OCI-LY1 (cell line): ENCODE measurements around the gene SMARCC1.
A peak's percentile ranks its signal among the peaks of the same experiment; 100 is the strongest.

ENCODE experiments used
- H2AFZ ChIP-seq: fragments of 200-600 bp; sonication (generic), shearing (Covaris generic); 2 replicates; pipeline ENCODE4 v1.6.0; 2014; ENCODE audit warnings: antibody characterized with exemption, mild to moderate bottlenecking, low read length
- H3F3A ChIP-seq: fragments of 200-600 bp; sonication (generic), shearing (Covaris generic); 2 replicates; pipeline ENCODE4 v1.6.0; 2014; ENCODE audit warnings: mild to moderate bottlenecking, antibody characterized with exemption, low read length, moderate library complexity; ENCODE audit not compliant: insufficient read depth
- H3K27ac ChIP-seq: fragments of 200-600 bp; sonication (generic); 2 replicates; pipeline ENCODE4 v1.5.1; 2014; ENCODE audit warnings: low read length, mixed run types, mild to moderate bottlenecking, low read depth; ENCODE audit not compliant: poor library complexity, severe bottlenecking
- H3K27me3 ChIP-seq: fragments of 200-600 bp; sonication (generic); 2 replicates; pipeline ENCODE4 v1.6.0; 2014; ENCODE audit warnings: antibody characterized with exemption, mild to moderate bottlenecking, low read length, moderate library complexity; ENCODE audit not compliant: insufficient read depth
- H3K36me3 ChIP-seq: fragments of 200-600 bp; sonication (generic); 2 replicates; pipeline ENCODE4 v1.6.1; 2014; ENCODE audit warnings: mild to moderate bottlenecking, antibody characterized with exemption, low read length, moderate library complexity, mixed read lengths; ENCODE audit not compliant: insufficient read depth
- H3K4me1 ChIP-seq: fragments of 200-600 bp; sonication (generic); 2 replicates; pipeline ENCODE4 v1.5.1; 2014; ENCODE audit warnings: mild to moderate bottlenecking, low read length, moderate library complexity; ENCODE audit not compliant: insufficient read depth, severe bottlenecking
- H3K4me2 ChIP-seq: fragments of 200-600 bp; sonication (generic), shearing (Covaris generic); 2 replicates; pipeline ENCODE4 v1.6.1; 2014; ENCODE audit warnings: low read length
- H3K4me3 ChIP-seq: fragments of 200-600 bp; sonication (generic); 2 replicates; pipeline ENCODE4 v1.5.1; 2014; ENCODE audit warnings: low read length, low read depth, mild to moderate bottlenecking, mixed read lengths; ENCODE audit not compliant: poor library complexity, severe bottlenecking
- H3K79me2 ChIP-seq: fragments of 200-600 bp; shearing (Covaris generic); 2 replicates; pipeline ENCODE4 v1.6.1; 2016; ENCODE audit warnings: mixed run types, low read length, mixed read lengths; ENCODE audit not compliant: insufficient read depth
- H3K9ac ChIP-seq: fragments of 200-600 bp; sonication (generic), shearing (Covaris generic); 2 replicates; pipeline ENCODE4 v1.6.1; 2014; ENCODE audit warnings: mild to moderate bottlenecking, low read length, mixed read lengths
- H3K9me2 ChIP-seq: fragments of 200-600 bp; sonication (generic), shearing (Covaris generic); 2 replicates; pipeline ENCODE4 v1.6.1; 2014; ENCODE audit warnings: low read depth, mild to moderate bottlenecking, low read length, mixed read lengths
- H3K9me3 ChIP-seq: fragments of 200-600 bp; shearing (Covaris generic); 2 replicates; pipeline ENCODE4 v1.6.1; 2014; ENCODE audit warnings: low read length, mixed read lengths
- H4K20me1 ChIP-seq: fragments of 200-600 bp; sonication (generic), shearing (Covaris generic); 2 replicates; pipeline ENCODE4 v1.6.0; 2016; ENCODE audit warnings: mild to moderate bottlenecking, low read length; ENCODE audit not compliant: insufficient read depth
- EZH2 ChIP-seq: fragments of 200-600 bp; sonication (generic), shearing (Covaris generic); IDR thresholded peaks from 2 replicates; pipeline ENCODE4 v1.8.0; 2017; ENCODE audit warnings: borderline replicate concordance, mixed run types, mild to moderate bottlenecking, antibody characterized with exemption, low read length, moderate library complexity, mixed read lengths
- TF ChIP-seq, protein P1 (sequence below): fragments of 200-600 bp; sonication (generic), shearing (Covaris generic); IDR thresholded peaks from 2 replicates; pipeline ENCODE4 v1.5.1; 2017; ENCODE audit warnings: mild to moderate bottlenecking, antibody characterized with exemption, low read length, moderate library complexity, mixed read lengths

Gene SMARCC1

GRCh38 chr3:47799733-47800132 is 18.0 kb upstream of the SMARCC1 start:
- no peaks in the 10 kb centered on the region for H3K36me3 ChIP-seq
- no peaks in the 10 kb centered on the region for H4K20me1 ChIP-seq
- H3K9me3 ChIP-seq, result no peaks in the 10 kb centered on the region
- no peak overlapping the region for H2AFZ ChIP-seq
- no peaks in the 10 kb centered on the region; the same call in 1 of the 2 replicates for H3K79me2 ChIP-seq
- no peak overlapping the region for H3K9ac ChIP-seq
- no peak overlapping the region for H3K4me3 ChIP-seq
- no peak for TF ChIP-seq EZH2
- TF ChIP-seq, protein P1, sequence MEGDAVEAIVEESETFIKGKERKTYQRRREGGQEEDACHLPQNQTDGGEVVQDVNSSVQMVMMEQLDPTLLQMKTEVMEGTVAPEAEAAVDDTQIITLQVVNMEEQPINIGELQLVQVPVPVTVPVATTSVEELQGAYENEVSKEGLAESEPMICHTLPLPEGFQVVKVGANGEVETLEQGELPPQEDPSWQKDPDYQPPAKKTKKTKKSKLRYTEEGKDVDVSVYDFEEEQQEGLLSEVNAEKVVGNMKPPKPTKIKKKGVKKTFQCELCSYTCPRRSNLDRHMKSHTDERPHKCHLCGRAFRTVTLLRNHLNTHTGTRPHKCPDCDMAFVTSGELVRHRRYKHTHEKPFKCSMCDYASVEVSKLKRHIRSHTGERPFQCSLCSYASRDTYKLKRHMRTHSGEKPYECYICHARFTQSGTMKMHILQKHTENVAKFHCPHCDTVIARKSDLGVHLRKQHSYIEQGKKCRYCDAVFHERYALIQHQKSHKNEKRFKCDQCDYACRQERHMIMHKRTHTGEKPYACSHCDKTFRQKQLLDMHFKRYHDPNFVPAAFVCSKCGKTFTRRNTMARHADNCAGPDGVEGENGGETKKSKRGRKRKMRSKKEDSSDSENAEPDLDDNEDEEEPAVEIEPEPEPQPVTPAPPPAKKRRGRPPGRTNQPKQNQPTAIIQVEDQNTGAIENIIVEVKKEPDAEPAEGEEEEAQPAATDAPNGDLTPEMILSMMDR, result peak; percentile 47
- no peak overlapping the region for H3K4me2 ChIP-seq
- H3K27ac ChIP-seq, result no peak overlapping the region
- peaks cover 34% of the 10 kb centered on the region for H3K4me1 ChIP-seq
- no peaks in the 10 kb centered on the region for H3K9me2 ChIP-seq
- no peaks in the 10 kb centered on the region for H3K27me3 ChIP-seq
- H3F3A ChIP-seq, result no peaks in the 10 kb centered on the region

DNA sequence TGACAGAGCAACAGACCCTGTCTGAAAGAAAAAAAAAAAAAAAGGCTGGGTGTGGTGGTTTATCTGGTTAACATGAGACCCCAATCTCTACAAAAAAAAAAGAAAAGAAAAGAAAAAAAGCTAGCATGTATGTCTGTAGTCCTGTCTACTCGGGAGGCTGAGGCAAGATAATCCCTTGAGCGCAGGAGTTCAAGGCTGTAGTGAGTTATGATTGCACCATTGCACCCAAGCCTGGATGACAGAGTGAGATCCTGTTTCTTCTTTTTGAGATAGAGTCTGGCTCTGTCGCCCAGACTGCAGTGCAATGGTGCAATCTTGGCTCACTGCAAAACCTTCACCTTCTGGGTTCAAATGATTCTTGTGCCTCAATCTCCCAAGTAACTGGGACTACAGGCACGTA is 12.9 kb upstream of the SMARCC1 start:
- Histone ChIP-seq H3K4me1 (peaks cover 15% of the 10 kb centered on the region), H3K27ac (no peak overlapping the region)

DNA sequence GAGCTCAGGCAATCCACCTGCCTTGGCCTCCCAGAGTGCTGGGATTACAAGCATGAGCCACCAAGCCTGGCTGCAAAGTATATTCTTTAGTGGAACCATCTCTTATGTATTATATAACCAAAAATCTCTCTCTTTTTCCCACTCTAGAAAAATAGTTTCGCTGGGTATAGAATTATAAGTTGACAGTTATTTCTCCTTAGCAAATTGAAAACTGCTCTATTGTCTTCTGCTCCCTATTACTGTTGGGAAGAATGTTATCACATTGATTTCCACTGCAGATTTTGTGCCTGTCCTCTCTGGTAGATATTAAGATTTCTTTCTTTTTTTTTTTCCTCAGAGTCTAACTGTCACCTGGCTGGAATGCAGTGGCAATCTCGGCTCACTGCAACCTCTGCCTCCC is 11.0 kb upstream of the SMARCC1 start:
- H3K9me2 ChIP-seq, result no peaks in the 10 kb centered on the region
- H3K9ac ChIP-seq, result no peak overlapping the region
- H3K4me1 ChIP-seq, result peaks cover 24% of the 10 kb centered on the region
- no peaks in the 10 kb centered on the region for H3F3A ChIP-seq
- H3K27me3 ChIP-seq, result no peaks in the 10 kb centered on the region
- TF ChIP-seq, protein P1, result no peak
- no peak for TF ChIP-seq EZH2
- H3K4me3 ChIP-seq, result no peak overlapping the region
- peaks cover 4% of the 10 kb centered on the region for H3K9me3 ChIP-seq
- no peaks in the 10 kb centered on the region; the same call in 1 of the 2 replicates for H3K36me3 ChIP-seq
- no peak overlapping the region for H3K4me2 ChIP-seq
- no peaks in the 10 kb centered on the region for H4K20me1 ChIP-seq
- no peaks in the 10 kb centered on the region for H3K79me2 ChIP-seq
- no peak overlapping the region for H3K27ac ChIP-seq
- H2AFZ ChIP-seq, result no peak overlapping the region

More for the DNA sequence above, 12.9 kb upstream of the SMARCC1 start:
- H4K20me1 ChIP-seq, result no peaks in the 10 kb centered on the region
- no peak overlapping the region for H2AFZ ChIP-seq
- H3K9ac ChIP-seq, result no peak overlapping the region
- TF ChIP-seq EZH2, result no peak
- TF ChIP-seq, protein P1, result no peak
- no peaks in the 10 kb centered on the region; the same call in 1 of the 2 replicates for H3K36me3 ChIP-seq
- H3K4me2 ChIP-seq, result no peak overlapping the region
- no peaks in the 10 kb centered on the region for H3K79me2 ChIP-seq
- H3K27me3 ChIP-seq, result no peaks in the 10 kb centered on the region
- no peaks in the 10 kb centered on the region for H3K9me2 ChIP-seq
- H3K4me3 ChIP-seq, result no peak overlapping the region
- no peaks in the 10 kb centered on the region for H3F3A ChIP-seq
- H3K9me3 ChIP-seq, result peaks cover 4% of the 10 kb centered on the region
